Omental fat pad (tissue), 4 donors: Measurements from ENCODE around the gene ACOX3. TPM values are rescaled to one million over a fixed set of nuclear protein-coding genes. Genes with fewer than 3 reads are reported as not detected.
A peak's percentile ranks its signal among the peaks of the same experiment; 100 is the strongest.

Experiments
- ATAC-seq: fragments of 150-250 bp; one replicate; pipeline ENCODE4 v1.9.1; 2016; ENCODE audit warnings: mild to moderate bottlenecking, moderate library complexity; ENCODE audit not compliant: low FRiP score
- DNase-seq: peaks from one replicate; pipeline ENCODE4 v3.0.0-alpha.2; 2019; ENCODE audit warnings: low spot score
- CTCF ChIP-seq, 3 donors: fragments of 450-650 bp; IDR thresholded peaks; one replicate each; pipeline ENCODE4 v1.5.1; 2016 to 2017; ENCODE audit warnings: antibody characterized with exemption in 3 of 3, mild to moderate bottlenecking in 3 of 3, moderate library complexity in 2 of 3
- total RNA-seq, 4 donors: library from RNA; depleted of rRNA; stranded (reverse); fragments of >200 nt; gene quantifications; one replicate each; pipeline ENCODE4 v1.1.0, GENCODE V29; 2016

ACOX3 gene
- total RNA-seq, 4 donors from 2014 or later, result 14.7 to 28.2 (median 23.6) TPM

- TF ChIP-seq CTCF (IDR thresholded peaks at IDR 0.05), result no peak
- DNase-seq (no peak), ATAC-seq (no peak)
Observed at GRCh38 chr4:8405516-8405875, 35.0 kb downstream of the ACOX3 start.

GRCh38 chr4:8404791-8405515 lies 35.6 kb downstream of the ACOX3 start:
- DNase-seq, result no peak
- no peak for ATAC-seq
- no peak for TF ChIP-seq CTCF (IDR thresholded peaks at IDR 0.05)

GRCh38 chr4:8403976-8404375 lies 36.5 kb downstream of the ACOX3 start:
- no peak for DNase-seq
- ATAC-seq, result no peak
- no peak for TF ChIP-seq CTCF (IDR thresholded peaks at IDR 0.05)

DNA sequence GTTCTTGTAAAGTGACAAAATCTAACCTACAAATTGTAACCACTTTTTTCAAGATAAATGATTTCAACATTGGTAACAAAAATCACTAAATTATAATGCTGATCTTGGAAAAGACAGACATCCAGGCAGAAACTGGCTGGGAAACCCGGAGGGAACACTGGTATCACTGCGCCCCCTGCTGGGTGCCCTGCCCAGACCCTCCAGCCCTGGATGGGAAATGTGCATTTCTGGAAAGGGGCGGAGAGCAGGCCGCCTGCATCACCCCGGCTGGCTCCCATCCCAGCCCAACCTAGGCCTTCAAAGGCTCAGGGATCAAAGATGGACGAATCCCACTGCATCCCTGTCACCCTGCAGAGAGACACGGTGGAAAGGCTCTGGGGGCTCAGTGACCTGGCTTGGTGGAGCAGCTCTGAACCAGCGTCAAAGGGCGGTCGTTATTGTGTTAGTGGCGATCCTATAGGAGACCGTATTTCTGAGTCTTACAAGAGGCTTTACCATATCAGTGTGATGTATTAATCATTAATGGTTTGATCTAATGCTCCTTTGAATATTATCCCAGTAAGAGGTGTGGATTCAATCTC lies 37.3 kb downstream of the ACOX3 start:
- peak in 2 of 3 donors; percentile 14 to 65 for TF ChIP-seq CTCF (IDR thresholded peaks at IDR 0.05)
- DNase-seq, result peak; percentile 86
- peak; percentile 91 for ATAC-seq

- no peak for ATAC-seq
- no peak for DNase-seq
- TF ChIP-seq CTCF (IDR thresholded peaks at IDR 0.05), result no peak
Observed at GRCh38 chr4:8402640-8403039, 37.9 kb downstream of the ACOX3 start.

DNA sequence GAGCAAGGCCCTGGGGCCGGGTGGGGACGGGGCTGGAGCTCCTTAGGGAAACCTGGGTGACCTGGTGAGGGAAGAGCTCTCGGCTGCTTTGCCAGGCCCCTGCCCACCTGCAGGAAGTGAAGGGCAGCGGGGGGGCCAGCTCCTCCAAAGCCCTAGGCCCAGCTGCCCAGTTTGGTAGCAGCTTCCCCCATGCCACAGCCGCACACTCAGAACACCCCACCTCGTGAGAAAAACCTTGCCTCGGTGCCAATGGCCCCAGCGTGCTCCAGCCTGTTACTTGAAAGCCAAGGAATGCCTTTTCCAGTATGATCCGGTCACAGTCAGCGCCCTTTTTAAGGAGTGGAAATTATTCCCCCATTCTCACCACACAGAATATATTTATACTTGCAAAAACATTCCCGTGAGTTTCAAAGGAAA lies 38.3 kb downstream of the ACOX3 start:
- DNase-seq (no peak), ATAC-seq (no peak)
- TF ChIP-seq CTCF (IDR thresholded peaks at IDR 0.05), result no peak

DNA sequence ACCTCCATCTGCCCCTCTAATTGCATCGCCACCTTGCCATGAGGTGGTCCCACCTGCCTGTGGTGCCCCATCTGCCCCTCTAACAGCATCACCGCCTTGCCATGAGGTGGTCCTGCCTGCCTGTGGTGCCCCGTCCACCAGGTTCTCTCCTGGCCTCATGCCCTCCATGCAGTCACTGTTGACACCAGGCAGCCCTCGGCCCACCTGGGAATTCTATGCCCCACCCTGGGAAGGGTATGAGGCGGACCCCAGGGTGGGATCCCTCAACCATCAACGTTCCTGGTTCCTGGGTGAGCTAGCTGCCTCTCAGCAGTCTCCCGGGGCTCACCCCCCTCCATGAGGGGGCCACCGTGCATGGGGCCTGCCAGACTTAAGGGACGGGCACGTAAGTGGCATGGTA lies 38.9 kb downstream of the ACOX3 start:
- no peak for TF ChIP-seq CTCF (IDR thresholded peaks at IDR 0.05)
- ATAC-seq (no peak), DNase-seq (no peak)
